Brain microvascular endothelial cell (primary cell): ENCODE measurements around the gene PTGR3.

ENCODE experiments used
- DNase-seq: peaks from one replicate; pipeline ENCODE4 v3.0.0-alpha.2; 2020
- H3K27ac ChIP-seq: fragments of 250-450 bp; sonication (Bioruptor Pico); 2 replicates; pipeline ENCODE4 v1.5.1; 2020; ENCODE audit warnings: mild to moderate bottlenecking, moderate library complexity
- H3K27me3 ChIP-seq: fragments of 250-450 bp; sonication (Bioruptor Pico); replicated peaks from 2 replicates; pipeline ENCODE4 v1.5.1; 2020; ENCODE audit warnings: mild to moderate bottlenecking
- H3K36me3 ChIP-seq: fragments of 250-450 bp; sonication (Bioruptor Pico); replicated peaks from 2 replicates; pipeline ENCODE4 v1.5.1; 2020; ENCODE audit warnings: mild to moderate bottlenecking
- H3K4me3 ChIP-seq: 2 replicates; pipeline ENCODE4 v1.5.1; 2011; ENCODE audit warnings: low read depth, mild to moderate bottlenecking, control low read depth, low read length, moderate library complexity
- in situ Hi-C: cut with HindIII; loops from 2 replicates; pipeline ENCODE4 v1.10.0; 2017; ENCODE audit warnings: low sequenced_read_pairs, low pct_ligation_motif_present
- TF ChIP-seq, protein P1 (sequence below): IDR thresholded peaks from 2 replicates; pipeline ENCODE4 v1.5.1; 2011; ENCODE audit warnings: low read depth, mild to moderate bottlenecking, moderate library complexity, low read length, control low read depth, inconsistent platforms; ENCODE audit errors: missing control alignments

The PTGR3 gene

GRCh38 chr18:75163736-75164135 is 45.2 kb downstream of the PTGR3 start:
- in situ Hi-C loops = no loop called here
- Histone ChIP-seq H3K27me3 (peaks cover 3% of the 10 kb centered on the region), H3K36me3 (no peaks in the 10 kb centered on the region), H3K4me3 (no peak overlapping the region), H3K27ac (no peak overlapping the region)
- DNase-seq = no peak
- TF ChIP-seq, protein P1, sequence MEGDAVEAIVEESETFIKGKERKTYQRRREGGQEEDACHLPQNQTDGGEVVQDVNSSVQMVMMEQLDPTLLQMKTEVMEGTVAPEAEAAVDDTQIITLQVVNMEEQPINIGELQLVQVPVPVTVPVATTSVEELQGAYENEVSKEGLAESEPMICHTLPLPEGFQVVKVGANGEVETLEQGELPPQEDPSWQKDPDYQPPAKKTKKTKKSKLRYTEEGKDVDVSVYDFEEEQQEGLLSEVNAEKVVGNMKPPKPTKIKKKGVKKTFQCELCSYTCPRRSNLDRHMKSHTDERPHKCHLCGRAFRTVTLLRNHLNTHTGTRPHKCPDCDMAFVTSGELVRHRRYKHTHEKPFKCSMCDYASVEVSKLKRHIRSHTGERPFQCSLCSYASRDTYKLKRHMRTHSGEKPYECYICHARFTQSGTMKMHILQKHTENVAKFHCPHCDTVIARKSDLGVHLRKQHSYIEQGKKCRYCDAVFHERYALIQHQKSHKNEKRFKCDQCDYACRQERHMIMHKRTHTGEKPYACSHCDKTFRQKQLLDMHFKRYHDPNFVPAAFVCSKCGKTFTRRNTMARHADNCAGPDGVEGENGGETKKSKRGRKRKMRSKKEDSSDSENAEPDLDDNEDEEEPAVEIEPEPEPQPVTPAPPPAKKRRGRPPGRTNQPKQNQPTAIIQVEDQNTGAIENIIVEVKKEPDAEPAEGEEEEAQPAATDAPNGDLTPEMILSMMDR = no peak

GRCh38 chr18:75162978-75163377 is 46.0 kb downstream of the PTGR3 start:
- no peak for DNase-seq
- H3K27ac ChIP-seq = no peak overlapping the region
- TF ChIP-seq, protein P1 = no peak
- no peaks in the 10 kb centered on the region for H3K36me3 ChIP-seq
- H3K4me3 ChIP-seq = no peak overlapping the region
- in situ Hi-C loops = no loop called here
- peaks cover 3% of the 10 kb centered on the region for H3K27me3 ChIP-seq

DNA sequence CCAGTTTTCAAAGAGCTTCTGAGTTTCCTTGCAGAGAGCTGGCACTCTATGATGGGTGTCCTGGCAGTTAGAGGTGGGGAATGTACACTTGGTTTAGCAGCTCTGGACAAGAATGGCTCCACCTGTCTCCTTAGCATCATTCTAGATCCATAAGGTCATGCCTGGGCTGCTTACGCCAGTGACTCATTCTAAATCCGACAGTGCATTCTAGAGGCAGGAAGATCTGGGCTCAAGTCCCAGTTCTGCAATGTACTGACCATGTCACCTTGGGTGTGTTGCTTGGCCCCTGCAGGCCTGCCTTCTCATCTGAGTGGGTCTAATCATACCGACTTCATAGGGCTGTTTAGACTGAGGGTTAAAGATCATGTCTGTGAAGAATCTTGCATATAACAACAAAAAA is 46.5 kb downstream of the PTGR3 start:
- Histone ChIP-seq H3K4me3 (no peak overlapping the region), H3K36me3 (no peaks in the 10 kb centered on the region), H3K27me3 (peaks cover 3% of the 10 kb centered on the region), H3K27ac (no peak overlapping the region)
- DNase-seq = peak; percentile 4
- TF ChIP-seq, protein P1 = no peak
- in situ Hi-C loops = no loop called here

- TF ChIP-seq, protein P1 = peak; percentile 13
- Histone ChIP-seq H3K4me3 (peak overlapping the region; percentile 60), H3K36me3 (no peaks in the 10 kb centered on the region), H3K27ac (no peak overlapping the region), H3K27me3 (peaks cover 3% of the 10 kb centered on the region)
- in situ Hi-C loops = no loop called here
- no peak for DNase-seq
These were observed 47.5 kb downstream of the PTGR3 start for GRCh38 chr18:75161256-75162028.

DNA sequence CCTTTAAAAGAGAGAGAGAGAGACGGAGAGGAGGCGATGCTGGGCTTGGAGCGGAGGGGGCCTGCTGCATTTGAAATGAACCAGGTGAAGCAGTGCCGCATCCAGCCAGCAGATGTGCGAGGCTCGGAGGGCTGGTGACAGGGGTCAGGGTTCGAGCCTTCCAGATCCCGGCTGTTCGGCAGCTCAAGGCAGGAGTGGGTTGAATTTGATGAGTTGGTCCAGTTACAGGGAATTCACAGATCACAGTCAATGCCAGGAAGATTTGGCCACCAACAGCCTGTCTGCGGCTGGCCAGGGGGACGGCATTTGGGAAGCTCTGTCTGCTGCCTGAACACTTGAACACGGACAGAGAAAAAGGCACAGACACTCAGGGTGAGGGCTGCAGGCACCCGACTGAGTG is 48.6 kb downstream of the PTGR3 start:
- Histone ChIP-seq H3K36me3 (no peaks in the 10 kb centered on the region), H3K4me3 (peak overlapping the region; percentile 15), H3K27ac (no peak overlapping the region), H3K27me3 (peaks cover 3% of the 10 kb centered on the region)
- in situ Hi-C loops = no loop called here
- no peak for DNase-seq
- TF ChIP-seq, protein P1 = peak; percentile 10

DNA sequence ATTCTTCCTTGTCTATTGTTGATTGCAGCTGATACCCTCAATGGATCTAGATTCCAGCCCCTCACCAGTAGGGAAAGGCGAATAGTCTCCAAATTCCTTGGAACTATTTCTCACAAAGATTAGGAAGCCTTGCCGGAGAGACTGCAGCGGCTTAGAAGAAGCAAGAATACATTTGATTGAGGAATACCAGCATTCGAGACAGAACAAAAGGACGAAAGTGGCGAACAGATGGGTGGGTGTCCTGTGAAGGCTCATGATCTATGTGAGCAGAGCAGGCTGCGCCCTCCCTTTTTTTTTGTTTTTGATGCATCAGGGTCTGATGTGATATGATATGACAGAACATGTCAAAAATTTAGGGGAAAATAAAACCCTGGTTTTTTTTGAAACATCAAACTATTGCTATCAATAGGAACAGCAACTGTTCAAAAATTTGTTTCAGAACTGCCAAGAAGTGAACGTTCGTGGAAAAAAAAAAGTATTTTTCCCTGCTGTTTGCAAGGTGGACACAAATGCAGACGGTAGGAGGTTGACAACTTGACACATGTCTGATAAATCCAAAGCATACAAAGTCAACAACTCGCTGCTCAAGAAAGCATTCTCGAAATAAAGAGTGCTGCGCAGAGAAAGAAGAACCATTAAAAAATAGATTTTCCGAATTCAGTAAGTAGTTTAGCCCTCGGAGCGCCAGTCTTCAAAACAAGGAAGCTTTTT is 49.1 kb downstream of the PTGR3 start:
- in situ Hi-C loops = no loop called here
- peaks cover 3% of the 10 kb centered on the region for H3K27me3 ChIP-seq
- H3K4me3 ChIP-seq = no peak overlapping the region
- TF ChIP-seq, protein P1 = no peak
- no peaks in the 10 kb centered on the region for H3K36me3 ChIP-seq
- no peak overlapping the region for H3K27ac ChIP-seq
- no peak for DNase-seq
